T-cell (primary cell): Measurements from ENCODE around the gene SOD1. TPM values are rescaled to one million over a fixed set of nuclear protein-coding genes. Genes with fewer than 3 reads are reported as not detected.

Source experiments
- ATAC-seq, 4 experiments: fragments of 200-7000 bp in 3 of 4; fragments of 150-1000 bp in 1 of 4; cut with Tn5 transposase; replicated peaks in 1 of 4; 1 replicate in 3 of 4; 2 replicates in 1 of 4; pipeline ENCODE4 v1.10.0; 2021; ENCODE audit warnings: moderate library complexity in 3 of 4, mild to moderate bottlenecking in 2 of 4, moderate number of reproducible peaks in 1 of 4
- CTCF ChIA-PET, 2 donors: fragments of 300-600 bp; sonication (Branson Sonifier 250); formaldehyde crosslinking; loops; one replicate each; lab custom pipeline; 2022; ENCODE audit warnings: antibody characterized with exemption in 2 of 2; lab: Charles Lee
- POLR2A ChIA-PET, 2 donors: fragments of 300-600 bp; sonication (Branson Sonifier 250); formaldehyde crosslinking; loops; one replicate each; lab custom pipeline; 2022; ENCODE audit warnings: antibody characterized with exemption in 2 of 2; lab: Charles Lee
- DNase-seq, 35 experiments: peaks; one replicate each; pipeline versions ENCODE4 v3.0.0 to v3.0.0-alpha.2; 2013 to 2023
- H3K27ac ChIP-seq: one replicate; pipeline ENCODE4 v1.5.1; 2013; ENCODE audit warnings: low read length
- H3K27me3 ChIP-seq, 2 experiments: replicated peaks in 1 of 2; 1 replicate in 1 of 2; 2 replicates in 1 of 2; pipeline versions ENCODE4 v1.6.1 to v1.7.0; 2013; ENCODE audit warnings: low read length in 1 of 2, mixed read lengths in 1 of 2; ENCODE audit not compliant: control insufficient read depth in 2 of 2, insufficient read depth in 2 of 2; ENCODE audit errors: extremely low read depth in 1 of 2
- H3K36me3 ChIP-seq, 2 donors: 1 replicate in 1 of 2; 2 replicates in 1 of 2; pipeline versions ENCODE4 v1.6.1 to v1.7.0; 2013; ENCODE audit warnings: low read length in 1 of 2; ENCODE audit not compliant: control insufficient read depth in 2 of 2, insufficient read depth in 1 of 2; ENCODE audit errors: extremely low read depth in 1 of 2
- H3K4me1 ChIP-seq, 2 experiments: 1 replicate in 1 of 2; 2 replicates in 1 of 2; pipeline versions ENCODE4 v1.6.1 to v1.7.0; 2013; ENCODE audit warnings: low read length in 2 of 2, mixed read lengths in 1 of 2; ENCODE audit not compliant: insufficient read depth in 2 of 2, control insufficient read depth in 1 of 2; ENCODE audit errors: extremely low read depth in 1 of 2
- H3K4me3 ChIP-seq, 2 donors: 1 replicate in 1 of 2; 2 replicates in 1 of 2; pipeline versions ENCODE4 v1.5.1 to v1.7.0; 2013; ENCODE audit warnings: mild to moderate bottlenecking in 2 of 2, low read length in 1 of 2, moderate library complexity in 1 of 2; ENCODE audit not compliant: control insufficient read depth in 1 of 2; ENCODE audit errors: extremely low read depth in 1 of 2
- H3K9me3 ChIP-seq: 2 replicates; pipeline ENCODE4 v1.7.0; 2013
- H3K27ac Mint-ChIP-seq, 2 donors: one replicate each; pipeline ENCODE4 v1.8.0; 2020 to 2021; ENCODE audit warnings: mild to moderate bottlenecking in 2 of 2, mixed read lengths in 2 of 2
- H3K27me3 Mint-ChIP-seq, 2 donors: one replicate each; pipeline ENCODE4 v1.8.0; 2021 to 2022; ENCODE audit warnings: mixed read lengths in 2 of 2
- H3K36me3 Mint-ChIP-seq: one replicate; pipeline ENCODE4 v1.8.0; 2021; ENCODE audit warnings: mixed read lengths
- H3K4me1 Mint-ChIP-seq, 3 donors: one replicate each; pipeline ENCODE4 v1.8.0; 2020 to 2022; ENCODE audit warnings: mixed read lengths in 3 of 3, mild to moderate bottlenecking in 1 of 3
- H3K4me3 Mint-ChIP-seq, 3 donors: one replicate each; pipeline ENCODE4 v1.8.0; 2020 to 2022; ENCODE audit warnings: mild to moderate bottlenecking in 3 of 3, mixed read lengths in 3 of 3, moderate library complexity in 3 of 3
- H3K9me3 Mint-ChIP-seq, 3 donors: one replicate each; pipeline ENCODE4 v1.8.0; 2020 to 2022; ENCODE audit warnings: mixed read lengths in 3 of 3
- WGBS: methylation state at CpG from one replicate; pipeline ENCODE4 v1.1.5; 2013; ENCODE audit warnings: missing lambda C conversion rate; ENCODE audit not compliant: insufficient coverage; 5-methylcytosine and 5-hydroxymethylcytosine counted together
- total RNA-seq, 35 experiments: library from RNA in 6 of 35; stranded (reverse) in 6 of 35; fragments of 120-200 nt in 1 of 35; gene quantifications; one replicate each; pipeline versions ENCODE4 v1.2.1 to v1.2.4 and lab custom pipeline; 2013 to 2026

Gene SOD1
- total RNA-seq (100 to 1,000 TPM; 143 to 167 (median 152) TPM), total RNA-seq (lab: John Stamatoyannopoulos, UW) (112 to 321 (median 152) reads per million in 29 experiments)
- total RNA-seq (2013), result 209 TPM

DNA sequence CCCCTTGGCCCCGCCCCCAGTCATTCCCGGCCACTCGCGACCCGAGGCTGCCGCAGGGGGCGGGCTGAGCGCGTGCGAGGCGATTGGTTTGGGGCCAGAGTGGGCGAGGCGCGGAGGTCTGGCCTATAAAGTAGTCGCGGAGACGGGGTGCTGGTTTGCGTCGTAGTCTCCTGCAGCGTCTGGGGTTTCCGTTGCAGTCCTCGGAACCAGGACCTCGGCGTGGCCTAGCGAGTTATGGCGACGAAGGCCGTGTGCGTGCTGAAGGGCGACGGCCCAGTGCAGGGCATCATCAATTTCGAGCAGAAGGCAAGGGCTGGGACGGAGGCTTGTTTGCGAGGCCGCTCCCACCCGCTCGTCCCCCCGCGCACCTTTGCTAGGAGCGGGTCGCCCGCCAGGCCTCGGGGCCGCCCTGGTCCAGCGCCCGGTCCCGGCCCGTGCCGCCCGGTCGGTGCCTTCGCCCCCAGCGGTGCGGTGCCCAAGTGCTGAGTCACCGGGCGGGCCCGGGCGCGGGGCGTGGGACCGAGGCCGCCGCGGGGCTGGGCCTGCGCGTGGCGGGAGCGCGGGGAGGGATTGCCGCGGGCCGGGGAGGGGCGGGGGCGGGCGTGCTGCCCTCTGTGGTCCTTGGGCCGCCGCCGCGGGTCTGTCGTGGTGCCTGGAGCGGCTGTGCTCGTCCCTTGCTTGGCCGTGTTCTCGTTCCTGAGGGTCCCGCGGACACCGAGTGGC is at the start of gene SOD1:
TSS of gene SOD1 (plus strand) at position 158 of the 723 bp plus-strand sequence. CDS start at position 235, 77 bp downstream.
- H3K36me3 Mint-ChIP-seq, result peaks cover 13% of the 10 kb centered on the region
- H3K4me1 ChIP-seq, result peaks cover 14 to 43% of the 10 kb centered on the region in 2 experiments
- peak within 1 kb of the TSS; percentile 86 to 100 (median 99) for H3K4me3 Mint-ChIP-seq

DNA sequence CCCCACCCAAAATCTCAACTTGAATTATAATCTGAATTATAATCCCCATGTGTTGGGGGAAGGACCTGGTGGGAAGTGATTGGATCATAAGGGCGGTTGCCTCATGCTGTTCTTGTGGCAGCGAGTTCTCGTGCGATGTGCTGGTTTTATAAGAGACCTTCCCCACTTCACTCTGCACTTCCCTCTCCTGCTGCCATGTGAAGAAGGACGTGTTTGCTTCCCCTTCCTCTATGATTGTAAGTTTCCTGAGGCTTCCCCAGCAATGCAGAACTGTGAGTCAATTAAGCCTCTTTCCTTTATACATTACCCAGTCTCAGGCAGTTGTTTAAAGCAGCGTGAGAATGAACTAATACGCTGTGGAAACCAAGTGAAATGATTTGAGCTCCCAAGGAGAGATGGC is 48.0 kb upstream of the SOD1 start:
- WGBS, result 100% methylated on average over 1 of the region's 7 CpGs
- no peaks in the 10 kb centered on the region for H3K36me3 ChIP-seq
- Mint-ChIP-seq H3K4me3 (no peak overlapping the region), H3K27me3 (peaks cover 14 to 27% of the 10 kb centered on the region in 2 donors), H3K36me3 (peaks cover 3% of the 10 kb centered on the region), H3K27ac (no peak overlapping the region), H3K4me1 (peaks cover 2 to 7% (median 2%) of the 10 kb centered on the region in 3 donors), H3K9me3 (peaks cover 0 to 9% (median 0%) of the 10 kb centered on the region in 3 donors)
- H3K9me3 ChIP-seq, result no peaks in the 10 kb centered on the region
- no peak overlapping the region for H3K27ac ChIP-seq
- ChIA-PET POLR2A (no interaction called here), CTCF (interaction anchor here in 1 of 2 donors (0.5 to 0.9 kb wide), 2 partner anchors 40 to 513 kb away, joined by 3 to 5 read pairs; no protein-coding TSS in a partner anchor)
- no peaks in the 10 kb centered on the region for H3K4me1 ChIP-seq
- peaks cover 0 to 29% of the 10 kb centered on the region in 2 experiments for H3K27me3 ChIP-seq
- ATAC-seq, result no peak
- H3K4me3 ChIP-seq, result no peak overlapping the region
- no peak for DNase-seq

More for the DNA sequence above, at the start of gene SOD1:
- Mint-ChIP-seq H3K27ac (peak within 1 kb of the TSS; percentile 99 to 100), H3K9me3 (no peaks in the 10 kb centered on the region), H3K4me1 (peaks cover 56 to 75% (median 73%) of the 10 kb centered on the region in 3 donors), H3K27me3 (no peaks in the 10 kb centered on the region)
- peaks cover 4 to 17% of the 10 kb centered on the region in 2 donors for H3K36me3 ChIP-seq
- no peaks in the 10 kb centered on the region for H3K27me3 ChIP-seq
- H3K27ac ChIP-seq, result peak within 1 kb of the TSS; percentile 72
- H3K4me3 ChIP-seq, result peak within 1 kb of the TSS; percentile 62 to 73
- ChIA-PET CTCF (interaction anchor here in 1 of 2 donors (0.6 kb wide), 1 partner anchor 479 kb away, joined by 3 read pairs; no protein-coding TSS in a partner anchor), POLR2A (interaction anchor here in 1 of 2 donors (0.5 kb wide), 1 partner anchor 100 kb away, joined by 10 read pairs; no protein-coding TSS in a partner anchor)
- ATAC-seq (peak; percentile 93 to 95 (median 94)), DNase-seq (peak; percentile 92 to 98 (median 95))
- under 1% methylated on average over 87 of the region's 87 CpGs for WGBS
- H3K9me3 ChIP-seq, result no peaks in the 10 kb centered on the region

GRCh38 chr21:31612894-31613785 is 46.4 kb upstream of the SOD1 start:
- H3K4me3 Mint-ChIP-seq, result no peak overlapping the region
- ChIA-PET POLR2A (no interaction called here), CTCF (interaction anchor here in 1 of 2 donors (0.6 kb wide), 1 partner anchor 9 kb away, joined by 3 read pairs; no protein-coding TSS in a partner anchor)
- peaks cover 0 to 21% of the 10 kb centered on the region in 2 experiments for H3K27me3 ChIP-seq
- no peaks in the 10 kb centered on the region for H3K4me1 ChIP-seq
- peaks cover 0 to 9% (median 0%) of the 10 kb centered on the region in 3 donors for H3K9me3 Mint-ChIP-seq
- H3K27me3 Mint-ChIP-seq, result peaks cover 14 to 27% of the 10 kb centered on the region in 2 donors
- H3K27ac ChIP-seq, result no peak overlapping the region
- H3K4me3 ChIP-seq, result no peak overlapping the region
- WGBS, result 55% methylated on average over 12 of the region's 22 CpGs
- H3K9me3 ChIP-seq, result no peaks in the 10 kb centered on the region
- DNase-seq (no peak), ATAC-seq (no peak)
- no peak overlapping the region for H3K27ac Mint-ChIP-seq
- peaks cover 2 to 7% (median 2%) of the 10 kb centered on the region in 3 donors for H3K4me1 Mint-ChIP-seq
- no peaks in the 10 kb centered on the region for H3K36me3 ChIP-seq
- peaks cover 3% of the 10 kb centered on the region for H3K36me3 Mint-ChIP-seq

DNA sequence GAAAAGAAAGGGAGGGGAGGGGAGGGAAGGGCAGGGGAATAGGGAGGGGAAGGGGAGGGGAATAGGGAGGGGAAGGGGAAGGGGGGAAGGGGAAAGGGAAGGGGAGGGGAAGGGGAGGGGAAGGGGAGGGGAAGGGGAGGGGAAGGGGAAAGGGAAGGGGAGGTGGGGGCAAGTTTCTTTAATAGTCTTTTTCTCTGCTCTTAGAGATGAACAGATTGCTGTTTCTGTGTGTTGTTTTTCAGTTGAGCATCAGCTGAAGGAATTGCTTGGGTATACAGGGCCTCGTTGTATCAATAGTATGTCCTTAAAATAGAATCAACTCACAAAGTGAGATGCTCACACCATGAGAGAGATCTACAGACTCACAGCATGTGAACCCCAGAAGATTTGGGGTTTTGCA is 44.8 kb upstream of the SOD1 start:
- POLR2A ChIA-PET, result no interaction called here
- peaks cover 9 to 27% of the 10 kb centered on the region in 2 donors for H3K27me3 Mint-ChIP-seq
- Histone ChIP-seq H3K36me3 (no peaks in the 10 kb centered on the region), H3K27me3 (peaks cover 0 to 19% of the 10 kb centered on the region in 2 experiments), H3K4me1 (no peaks in the 10 kb centered on the region), H3K4me3 (no peak overlapping the region), H3K9me3 (no peaks in the 10 kb centered on the region), H3K27ac (no peak overlapping the region)
- ATAC-seq, result no peak
- CTCF ChIA-PET, result no interaction called here
- peaks cover 2 to 7% (median 2%) of the 10 kb centered on the region in 3 donors for H3K4me1 Mint-ChIP-seq
- DNase-seq, result no peak
- no CpG with 5 or more reads among the region's 1 CpG for WGBS
- peaks cover 3% of the 10 kb centered on the region for H3K36me3 Mint-ChIP-seq
- peaks cover 0 to 9% (median 4%) of the 10 kb centered on the region in 3 donors for H3K9me3 Mint-ChIP-seq
- H3K4me3 Mint-ChIP-seq, result no peak overlapping the region
- no peak overlapping the region for H3K27ac Mint-ChIP-seq

DNA sequence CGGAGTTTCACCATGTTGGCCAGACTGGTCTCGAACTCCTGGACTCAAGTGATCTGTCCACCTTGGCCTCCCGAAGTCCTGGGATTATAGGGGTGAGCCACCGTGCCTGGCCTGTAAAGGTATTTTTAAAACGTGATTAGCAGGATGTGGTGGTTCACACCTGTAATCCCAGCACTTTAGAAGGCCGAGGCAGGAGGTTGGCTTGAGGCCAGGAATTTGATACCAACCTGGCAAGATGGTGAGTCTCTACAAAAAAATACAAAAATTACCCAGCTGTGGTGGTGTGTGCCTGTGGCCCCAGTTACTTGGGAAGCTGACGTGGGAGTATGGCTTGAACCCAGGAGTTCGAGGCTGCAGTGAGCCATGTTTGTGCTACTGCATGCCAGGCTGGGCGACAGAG is 43.3 kb upstream of the SOD1 start:
- CTCF ChIA-PET, result no interaction called here
- peaks cover 0 to 12% of the 10 kb centered on the region in 2 experiments for H3K27me3 ChIP-seq
- no peak overlapping the region for H3K4me3 Mint-ChIP-seq
- H3K27me3 Mint-ChIP-seq, result peaks cover 4 to 14% of the 10 kb centered on the region in 2 donors
- no peaks in the 10 kb centered on the region for H3K9me3 ChIP-seq
- H3K9me3 Mint-ChIP-seq, result peaks cover 0 to 4% (median 4%) of the 10 kb centered on the region in 3 donors
- 100% methylated on average over 2 of the region's 9 CpGs for WGBS
- no peaks in the 10 kb centered on the region for H3K4me1 ChIP-seq
- no peak overlapping the region for H3K27ac ChIP-seq
- no peak for ATAC-seq
- H3K27ac Mint-ChIP-seq, result no peak overlapping the region
- H3K36me3 Mint-ChIP-seq, result peaks cover 3% of the 10 kb centered on the region
- no peak overlapping the region for H3K4me3 ChIP-seq
- POLR2A ChIA-PET, result no interaction called here
- H3K4me1 Mint-ChIP-seq, result peaks cover 2 to 7% (median 2%) of the 10 kb centered on the region in 3 donors
- no peak for DNase-seq
- H3K36me3 ChIP-seq, result no peaks in the 10 kb centered on the region
